Ovary (tissue), 9 donors: ENCODE data around the gene ARHGEF17. TPM values are rescaled to one million over a fixed set of nuclear protein-coding genes. Genes with fewer than 3 reads are reported as not detected.
"Not testable (repeated sequence)": the region's sequence is repeated elsewhere in the genome, so short reads cannot be mapped to it uniquely, and the experiment has no call there.

Experiments used
- DNase-seq, 5 donors: peaks; one replicate each; pipeline ENCODE4 v3.0.0-alpha.2; 2019 to 2020
- H3K27ac ChIP-seq, 2 donors: fragments of 200-600 bp; one replicate each; pipeline versions ENCODE4 v1.5.1 to v1.8.0; 2019 to 2022
- H3K27me3 ChIP-seq: fragments of 200-600 bp; one replicate; pipeline ENCODE4 v1.8.0; 2022
- H3K36me3 ChIP-seq: fragments of 200-600 bp; sonication (generic); one replicate; pipeline ENCODE4 v1.5.1; 2019
- H3K4me1 ChIP-seq: one replicate; pipeline ENCODE4 v1.8.1; 2013; ENCODE audit warnings: mild to moderate bottlenecking, moderate library complexity; ENCODE audit not compliant: insufficient read depth
- H3K4me3 ChIP-seq: fragments of 200-600 bp; sonication (generic); one replicate; pipeline ENCODE4 v1.5.1; 2017
- H3K9me3 ChIP-seq, 2 donors: fragments of 200-600 bp in 1 of 2; sonication (generic) in 1 of 2; one replicate each; pipeline versions ENCODE4 v1.5.1 to v1.8.1; 2013 to 2019; ENCODE audit warnings: mild to moderate bottlenecking in 1 of 2, moderate library complexity in 1 of 2
- EP300 ChIP-seq: sonication (generic); formaldehyde crosslinking; IDR thresholded peaks from one replicate; pipeline ENCODE4 v1.6.1; 2017; ENCODE audit warnings: antibody characterized with exemption
- POLR2A ChIP-seq: fragments of 450-650 bp; IDR thresholded peaks from one replicate; pipeline ENCODE4 v1.6.1; 2017; ENCODE audit warnings: antibody characterized with exemption, mild to moderate bottlenecking, moderate library complexity
- WGBS, 3 donors: extraction: QIAGEN DNeasy Blood & Tissue Kit in 1 of 3; methylation state at CpG; one replicate each; pipeline versions ENCODE4 v1.1.5 to v1.1.7; 2013 to 2017; 5-methylcytosine and 5-hydroxymethylcytosine counted together
- intact Hi-C, 4 donors: fragments of 100-400 bp; cut with DNase I; formaldehyde crosslinking; loops; one replicate each; pipeline versions ENCODE4 v1.11.0 to v1.15.1; 2022 to 2023
- polyA plus RNA-seq, 2 donors: library from polyadenylated mRNA; stranded (reverse); fragments of 200-250 nt in 1 of 2; fragments of 350-450 nt in 1 of 2; fragmentation: Illumina TruSeq in 1 of 2; extraction: RNeasy Lipid Tissue Mini Kit (QIAGEN cat#74804) in 1 of 2; gene quantifications; one replicate each; pipeline ENCODE4 v1.2.3, GENCODE V29; 2013 to 2014
- total RNA-seq, 7 donors: library from RNA; depleted of rRNA in 2 of 7; stranded (reverse); fragments of >200 nt in 2 of 7; fragmentation: NEBNext Ultra II Directional in 3 of 7; extraction: Animal tissue kit (Norgen Biotek cat#: 25700) in 3 of 7; gene quantifications; one replicate each; pipeline versions ENCODE4 v1.1.0 to v1.2.4, GENCODE V29; 2016 to 2023
- TF ChIP-seq, protein P1 (sequence below), 3 donors: fragments of 450-650 bp in 2 of 3; fragments of 200-600 bp in 1 of 3; IDR thresholded peaks; one replicate each; pipeline versions ENCODE4 v1.5.1 to v1.8.0; 2016 to 2022; ENCODE audit warnings: antibody characterized with exemption in 3 of 3, mild to moderate bottlenecking in 1 of 3
- donor health status: DM: no; HTN: no; CAD: no; lungs with moderate emphysema.
- donor health status: DM: no; HTN: no; CAD: no.
- donor health status: Bipolar disorder and iron deficiency.
- donor health status: DM: yes; HTN: yes; CAD: no.
- donor health status: DM: no; HTN: no; CAD: no.
- donor health status: DM: yes; HTN: yes; CAD: no.

Gene ARHGEF17
- total and polyA plus RNA-seq, 9 donors, result 21.0 to 83.8 (median 46.0) TPM

DNA sequence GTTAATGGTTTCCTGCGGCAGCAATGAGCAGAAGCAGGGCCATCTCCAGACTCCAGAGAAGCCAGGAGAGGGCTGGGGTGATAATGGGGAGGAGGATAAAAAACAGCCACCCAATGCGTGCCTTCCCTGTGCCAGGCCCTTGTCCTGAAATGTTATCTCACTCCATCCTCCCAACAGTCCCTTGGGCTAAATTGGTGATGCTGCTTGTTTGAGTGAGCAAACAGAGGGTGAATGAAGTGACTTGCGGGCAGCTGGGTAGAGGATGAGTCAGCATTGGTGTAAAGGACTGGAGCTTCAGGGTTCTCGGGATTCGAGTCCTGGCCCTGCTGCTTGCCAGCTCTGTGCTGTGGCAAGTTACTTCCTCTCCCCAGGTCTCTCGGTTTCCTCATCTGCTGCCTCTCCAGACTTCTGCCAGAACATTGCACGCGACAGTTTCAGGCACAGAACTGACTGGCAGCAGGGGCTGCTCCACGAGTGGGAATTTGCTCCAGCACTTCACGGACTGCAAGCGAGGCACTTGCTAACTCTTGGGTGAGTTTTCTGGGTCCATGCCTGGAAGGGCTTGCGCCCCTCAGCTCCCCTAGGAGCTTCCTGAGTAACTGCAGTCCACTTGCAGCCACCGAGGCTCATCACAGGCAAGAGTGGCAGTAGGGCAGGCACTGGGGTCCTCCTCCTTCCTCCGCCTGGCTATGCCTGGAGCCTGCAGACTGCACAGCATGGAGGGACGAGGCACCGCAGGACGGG, 36.0 kb upstream of the ARHGEF17 start, which contains the start of gene P2RY6:
Gene P2RY6, plus strand, starts transcription at position 403 of the 744 bp plus-strand sequence. CDS start 24,181 bp downstream, outside the sequence.
- no peaks in the 10 kb centered on the region for H3K9me3 ChIP-seq
- WGBS, 3 donors, result 86 to 91% (median 87%) methylated on average over 17 of the region's 17 CpGs
- H3K36me3 ChIP-seq, result no peaks in the 10 kb centered on the region
- no peak within 1 kb of the TSS for H3K4me3 ChIP-seq
- H3K4me1 ChIP-seq, result no peaks in the 10 kb centered on the region
- H3K27me3 ChIP-seq, result no peaks in the 10 kb centered on the region
- intact Hi-C loops, result no loop called here
- DNase-seq, result no peak
- TF ChIP-seq POLR2A (no peak), EP300 (no peak)
- TF ChIP-seq, protein P1, sequence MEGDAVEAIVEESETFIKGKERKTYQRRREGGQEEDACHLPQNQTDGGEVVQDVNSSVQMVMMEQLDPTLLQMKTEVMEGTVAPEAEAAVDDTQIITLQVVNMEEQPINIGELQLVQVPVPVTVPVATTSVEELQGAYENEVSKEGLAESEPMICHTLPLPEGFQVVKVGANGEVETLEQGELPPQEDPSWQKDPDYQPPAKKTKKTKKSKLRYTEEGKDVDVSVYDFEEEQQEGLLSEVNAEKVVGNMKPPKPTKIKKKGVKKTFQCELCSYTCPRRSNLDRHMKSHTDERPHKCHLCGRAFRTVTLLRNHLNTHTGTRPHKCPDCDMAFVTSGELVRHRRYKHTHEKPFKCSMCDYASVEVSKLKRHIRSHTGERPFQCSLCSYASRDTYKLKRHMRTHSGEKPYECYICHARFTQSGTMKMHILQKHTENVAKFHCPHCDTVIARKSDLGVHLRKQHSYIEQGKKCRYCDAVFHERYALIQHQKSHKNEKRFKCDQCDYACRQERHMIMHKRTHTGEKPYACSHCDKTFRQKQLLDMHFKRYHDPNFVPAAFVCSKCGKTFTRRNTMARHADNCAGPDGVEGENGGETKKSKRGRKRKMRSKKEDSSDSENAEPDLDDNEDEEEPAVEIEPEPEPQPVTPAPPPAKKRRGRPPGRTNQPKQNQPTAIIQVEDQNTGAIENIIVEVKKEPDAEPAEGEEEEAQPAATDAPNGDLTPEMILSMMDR (IDR thresholded peaks at IDR 0.05), result no peak
- no peak within 1 kb of the TSS for H3K27ac ChIP-seq

DNA sequence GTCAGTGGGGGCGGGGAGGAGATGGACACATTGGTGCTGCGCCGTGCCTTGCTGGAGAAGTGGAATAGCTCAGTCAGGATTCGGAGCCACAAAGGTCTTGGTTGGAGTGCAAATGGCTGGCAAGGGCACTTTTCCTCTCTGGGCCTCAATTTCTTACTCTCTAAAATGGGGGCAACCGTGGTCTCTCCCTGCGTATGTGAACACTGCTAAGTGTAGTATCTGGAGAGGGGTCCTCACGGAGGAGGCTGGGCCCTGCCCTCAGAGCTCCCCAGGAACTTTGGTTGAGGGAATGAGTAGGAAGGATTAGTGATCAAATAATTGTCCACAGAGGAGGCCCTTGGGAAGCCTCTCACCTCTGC, 35.4 kb upstream of the ARHGEF17 start:
- DNase-seq, result no peak
- intact Hi-C loops, result no loop called here
- Histone ChIP-seq H3K4me3 (no peak overlapping the region), H3K27ac (no peak overlapping the region), H3K4me1 (no peaks in the 10 kb centered on the region), H3K36me3 (no peaks in the 10 kb centered on the region), H3K27me3 (no peaks in the 10 kb centered on the region), H3K9me3 (no peaks in the 10 kb centered on the region)
- WGBS, 3 donors, result 95 to 96% (median 95%) methylated on average over 7 of the region's 7 CpGs
- TF ChIP-seq, protein P1 (IDR thresholded peaks at IDR 0.05), result no peak
- TF ChIP-seq POLR2A (no peak), EP300 (no peak)

DNA sequence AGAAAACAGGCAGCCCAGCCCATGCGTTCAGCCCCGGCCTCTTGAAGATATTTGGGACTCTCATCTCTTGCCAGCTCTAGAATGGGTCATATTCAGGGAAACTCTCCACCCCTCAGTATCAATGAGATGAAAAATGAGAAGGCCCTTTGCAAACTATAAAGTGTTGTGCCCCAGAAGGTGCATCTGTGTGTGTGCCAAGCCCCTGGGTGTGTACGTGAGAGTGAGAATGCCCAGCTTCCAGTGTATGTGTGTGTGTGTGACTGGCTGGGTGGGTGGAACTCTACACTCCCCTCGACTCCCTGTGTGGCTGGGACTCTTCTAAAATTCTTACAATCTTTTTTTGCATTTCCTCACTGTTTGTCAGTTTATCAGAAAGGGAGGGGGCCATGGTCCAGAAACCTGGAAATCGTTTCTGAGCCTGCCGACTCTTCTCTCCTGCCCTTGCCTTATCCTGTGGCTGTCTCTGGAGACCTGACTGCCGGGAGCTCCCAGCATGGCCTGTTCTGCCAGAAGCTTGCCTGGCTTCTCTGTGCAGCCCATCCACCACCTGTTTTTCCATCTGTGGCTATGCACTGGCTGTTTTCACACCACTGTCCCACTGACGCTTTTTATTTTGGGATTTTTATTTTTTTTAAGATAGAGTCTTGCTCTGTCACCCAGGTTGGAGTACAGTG, 34.7 kb upstream of the ARHGEF17 start:
- Histone ChIP-seq H3K27me3 (no peaks in the 10 kb centered on the region), H3K9me3 (no peaks in the 10 kb centered on the region), H3K4me3 (no peak overlapping the region), H3K27ac (no peak overlapping the region), H3K36me3 (no peaks in the 10 kb centered on the region), H3K4me1 (no peaks in the 10 kb centered on the region)
- 24 to 42% (median 38%) methylated on average over 8 of the region's 8 CpGs for WGBS, 3 donors
- DNase-seq, result peak in 1 of 5 donors; percentile 3
- intact Hi-C loops, result no loop called here
- TF ChIP-seq, protein P1 (IDR thresholded peaks at IDR 0.05), result no peak
- TF ChIP-seq POLR2A, result no peak
- TF ChIP-seq EP300, result no peak

DNA sequence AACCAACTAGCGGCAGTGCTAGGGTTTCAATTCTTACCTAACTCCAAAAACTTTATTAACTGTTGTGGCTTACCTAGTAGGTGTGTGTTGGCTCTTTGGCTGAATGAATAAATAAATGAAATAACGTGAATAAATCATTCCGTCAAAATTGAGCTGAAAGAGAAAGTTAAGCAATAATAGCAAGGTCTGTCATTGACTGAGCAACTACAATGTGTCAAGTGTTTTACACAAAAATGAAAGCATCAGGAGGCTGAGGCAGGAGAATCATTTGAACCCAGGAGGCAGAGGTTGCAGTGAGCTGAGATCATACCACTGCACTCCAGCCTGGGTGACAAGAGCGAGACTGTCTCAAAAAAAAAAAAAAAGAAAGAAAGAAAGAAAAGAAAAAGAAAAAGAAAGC, 33.9 kb upstream of the ARHGEF17 start:
- H3K27me3 ChIP-seq, H3K9me3 ChIP-seq, H3K4me3 ChIP-seq, H3K4me1 ChIP-seq, intact Hi-C loops, DNase-seq, H3K36me3 ChIP-seq, H3K27ac ChIP-seq: not testable (repeated sequence)
- 93 to 96% (median 95%) methylated on average over 4 of the region's 4 CpGs for WGBS, 3 donors
